WI38 (cell line): ENCODE measurements around the gene NKIRAS1.

Experiments used
- H3K4me3 ChIP-seq: 2 replicates; pipeline ENCODE4 v1.5.1; 2011; ENCODE audit warnings: low read depth, mild to moderate bottlenecking, control low read depth, low read length
- CTCF ChIP-seq: IDR thresholded peaks from 2 replicates; pipeline ENCODE4 v1.5.1; 2012; ENCODE audit warnings: low read depth, mild to moderate bottlenecking, control low read depth, low read length

The NKIRAS1 gene

DNA sequence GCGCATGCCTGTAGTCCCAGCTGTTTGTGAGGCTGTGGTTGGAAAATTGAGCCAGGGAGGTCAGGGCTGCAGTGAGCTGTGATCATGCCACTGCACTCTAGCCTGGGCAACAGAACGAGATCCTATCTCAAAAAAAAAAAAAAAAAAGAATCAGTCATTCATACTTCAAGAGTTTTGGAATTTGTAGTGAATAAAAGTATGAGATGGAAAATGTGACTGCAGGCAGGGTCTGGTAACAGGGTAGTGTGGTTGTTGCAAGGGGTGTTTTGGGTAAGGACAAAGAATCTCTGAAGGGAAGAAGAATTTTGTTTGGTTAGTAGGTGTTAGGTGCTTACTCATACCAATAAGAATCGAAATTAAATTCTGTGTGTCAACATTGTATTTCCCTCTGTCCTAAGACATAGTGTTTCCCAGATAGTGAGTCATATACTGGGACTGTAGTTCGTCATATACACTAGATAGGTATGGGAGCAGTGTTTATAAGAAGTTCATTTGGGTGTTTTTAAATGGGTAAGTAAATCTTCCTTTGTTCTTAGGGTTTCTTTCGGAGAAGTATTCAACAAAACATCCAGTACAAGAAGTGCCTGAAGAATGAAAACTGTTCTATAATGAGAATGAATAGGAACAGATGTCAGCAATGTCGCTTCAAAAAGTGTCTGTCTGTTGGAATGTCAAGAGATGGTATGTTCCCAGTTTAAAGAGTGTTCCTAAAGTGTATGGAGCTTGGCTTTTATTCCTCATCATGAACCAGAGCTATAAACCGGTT is 42.5 kb upstream of the NKIRAS1 start:
- no peak overlapping the region for H3K4me3 ChIP-seq
- TF ChIP-seq CTCF: no peak

DNA sequence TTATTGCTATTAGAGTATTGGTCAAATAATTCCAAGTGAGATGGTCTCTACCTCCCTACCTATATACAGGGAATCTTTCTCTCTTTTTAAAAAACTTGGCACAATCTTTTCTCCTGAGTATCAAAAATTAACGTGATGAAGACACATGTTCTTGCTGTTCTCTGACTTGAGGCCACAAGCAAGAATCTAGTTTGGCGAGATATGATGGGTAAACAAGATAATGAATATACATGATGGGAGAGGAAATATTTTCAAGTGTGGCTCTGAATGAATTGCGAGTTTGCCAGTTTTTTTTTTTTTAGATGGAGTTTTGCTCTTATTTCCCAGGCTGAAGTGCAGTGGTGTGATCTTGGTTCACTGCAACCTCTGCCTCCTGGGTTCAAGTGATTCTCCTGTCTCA is 39.9 kb upstream of the NKIRAS1 start:
- no peak overlapping the region for H3K4me3 ChIP-seq
- TF ChIP-seq CTCF: no peak

DNA sequence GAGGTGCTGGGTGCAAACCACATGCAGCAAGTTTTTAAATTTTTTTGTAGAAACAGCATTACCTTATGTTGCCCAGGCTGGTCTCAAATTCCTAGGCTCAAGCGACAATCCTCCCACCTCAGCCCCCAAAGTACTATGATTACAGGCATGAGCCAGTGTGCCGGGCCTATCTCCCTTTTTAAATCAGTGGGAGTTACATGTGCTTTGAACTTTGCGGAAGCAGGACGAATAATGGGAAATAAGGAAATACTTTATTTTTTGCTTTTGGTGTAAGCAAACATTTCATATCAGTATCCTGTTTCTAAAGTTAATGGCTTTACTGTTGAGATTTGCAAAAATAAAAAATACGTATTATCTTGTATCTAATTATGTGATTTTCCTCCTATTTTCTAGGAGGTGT is 37.4 kb upstream of the NKIRAS1 start:
- H3K4me3 ChIP-seq: no peak overlapping the region
- no peak for TF ChIP-seq CTCF

DNA sequence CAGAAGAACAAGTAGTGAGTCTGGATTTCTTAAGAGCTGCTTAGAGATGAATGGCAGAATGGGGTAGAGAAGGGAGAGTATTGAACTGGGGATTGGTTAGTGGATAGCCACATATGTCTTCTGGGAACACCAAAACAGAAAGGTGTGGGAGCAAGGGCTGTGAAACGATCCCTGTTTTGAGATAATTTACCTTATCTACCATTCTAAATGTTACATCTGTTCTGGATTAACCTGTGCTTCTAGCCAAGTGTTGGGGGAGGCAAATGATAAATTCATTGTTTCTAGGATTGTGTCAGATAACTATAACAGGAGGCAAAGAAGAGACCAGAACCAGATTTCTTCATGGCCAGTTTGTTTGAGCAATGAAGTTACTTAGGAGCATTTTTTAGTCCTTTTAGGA is 36.7 kb upstream of the NKIRAS1 start:
- no peak overlapping the region for H3K4me3 ChIP-seq

DNA sequence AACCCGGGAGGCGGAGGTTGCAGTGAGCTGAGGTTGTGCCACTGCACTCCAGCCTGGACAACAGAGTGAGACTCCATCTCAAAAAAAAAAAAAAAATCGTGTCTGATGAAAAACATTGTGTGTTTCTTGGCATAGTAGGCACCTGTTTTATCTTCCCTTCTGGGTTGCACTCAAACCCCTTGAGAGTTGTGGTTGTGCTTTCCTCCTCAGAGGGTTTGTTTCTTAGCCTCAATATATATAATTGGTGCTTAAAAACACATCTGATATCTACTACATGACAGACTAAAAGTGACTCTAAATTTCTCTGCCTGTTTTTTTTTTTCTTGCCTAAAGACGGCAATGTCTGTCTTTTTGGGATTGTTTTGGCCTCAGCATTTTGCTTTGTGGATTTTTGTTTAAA is 35.9 kb upstream of the NKIRAS1 start:
- TF ChIP-seq CTCF: no peak
- no peak overlapping the region for H3K4me3 ChIP-seq

More for the DNA sequence above, 36.7 kb upstream of the NKIRAS1 start:
- TF ChIP-seq CTCF: no peak

DNA sequence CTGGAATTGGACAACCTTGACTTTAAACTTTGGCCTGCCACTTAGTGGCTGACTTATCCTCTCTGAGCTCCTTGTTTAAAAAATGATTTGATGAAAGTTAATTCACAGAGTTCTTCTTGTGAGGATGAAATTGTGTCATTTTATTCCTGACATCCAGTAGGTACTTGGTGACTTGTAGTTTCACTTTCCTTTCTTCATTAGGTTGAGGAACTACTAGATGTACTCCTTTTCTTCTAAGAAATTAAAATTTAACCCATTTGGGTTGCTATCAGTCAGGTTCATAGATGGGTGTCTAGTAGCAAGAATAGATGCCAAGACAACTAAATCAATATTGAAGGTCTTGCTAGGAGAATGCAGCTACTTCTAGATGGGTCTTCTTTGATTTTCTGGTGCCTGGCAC is 33.5 kb upstream of the NKIRAS1 start:
- no peak for TF ChIP-seq CTCF
- H3K4me3 ChIP-seq: no peak overlapping the region

GRCh38 chr3:23949784-23950183 is 33.0 kb upstream of the NKIRAS1 start:
- TF ChIP-seq CTCF: no peak
- no peak overlapping the region for H3K4me3 ChIP-seq
